Heart left ventricle (tissue), 16 donors: ENCODE data around the gene ARSI. TPM values are rescaled to one million over a fixed set of nuclear protein-coding genes. Genes with fewer than 3 reads are reported as not detected.

Source experiments
- ATAC-seq, 4 donors: fragments of 200-7000 bp; cut with Tn5 transposase; one replicate each; pipeline ENCODE4 v1.9.1; 2020 to 2022; ENCODE audit warnings: moderate library complexity in 4 of 4, mild to moderate bottlenecking in 3 of 4, moderate number of reproducible peaks in 1 of 4
- DNase-seq, 5 donors: peaks; one replicate each; pipeline ENCODE4 v3.0.0-alpha.2; 2020
- H3K27ac ChIP-seq, 12 donors: fragments of 200-600 bp; sonication (generic) in 4 of 12; one replicate each; pipeline versions ENCODE4 v1.5.0 to v1.8.0; 2016 to 2022; ENCODE audit warnings: mild to moderate bottlenecking in 2 of 12
- H3K27me3 ChIP-seq, 9 donors: fragments of 200-600 bp; sonication (generic) in 2 of 9; one replicate each; pipeline versions ENCODE4 v1.5.1 to v1.8.0; 2016 to 2022; ENCODE audit warnings: mild to moderate bottlenecking in 3 of 9
- H3K36me3 ChIP-seq, 9 donors: fragments of 200-600 bp; sonication (generic) in 2 of 9; one replicate each; pipeline versions ENCODE4 v1.5.0 to v1.8.0; 2018 to 2022; ENCODE audit warnings: mild to moderate bottlenecking in 2 of 9
- H3K4me1 ChIP-seq, 12 donors: fragments of 200-600 bp; sonication (generic) in 4 of 12; one replicate each; pipeline versions ENCODE4 v1.5.0 to v1.8.0; 2016 to 2022; ENCODE audit warnings: mild to moderate bottlenecking in 3 of 12
- H3K4me3 ChIP-seq, 12 donors: fragments of 200-600 bp; sonication (generic) in 4 of 12; one replicate each; pipeline versions ENCODE4 v1.5.0 to v1.8.0; 2017 to 2022; ENCODE audit warnings: mild to moderate bottlenecking in 9 of 12, moderate library complexity in 4 of 12
- H3K9me3 ChIP-seq, 12 donors: fragments of 200-600 bp; sonication (generic) in 4 of 12; one replicate each; pipeline versions ENCODE4 v1.5.0 to v1.8.0; 2016 to 2022; ENCODE audit warnings: mild to moderate bottlenecking in 1 of 12
- POLR2A ChIP-seq, 2 donors: fragments of 450-650 bp; IDR thresholded peaks; one replicate each; pipeline ENCODE4 v1.6.1; 2017; ENCODE audit warnings: antibody characterized with exemption in 2 of 2, mild to moderate bottlenecking in 2 of 2, moderate library complexity in 2 of 2
- WGBS, 4 donors: extraction: QIAGEN DNeasy Blood & Tissue Kit in 2 of 4; methylation state at CpG; one replicate each; pipeline versions ENCODE4 v1.1.5 to v1.1.7; 2013 to 2018; 5-methylcytosine and 5-hydroxymethylcytosine counted together
- intact Hi-C, 10 donors: fragments of 100-400 bp; cut with DNase I; formaldehyde crosslinking; loops; one replicate each; pipeline versions ENCODE4 v1.11.1 to v1.14.2; 2022
- polyA plus RNA-seq, 2 donors: library from polyadenylated mRNA; stranded (reverse); fragments of 200-250 nt; gene quantifications; one replicate each; pipeline ENCODE4 v1.2.3, GENCODE V29; 2013
- total RNA-seq, 9 donors: library from RNA; depleted of rRNA in 2 of 9; stranded (reverse); fragments of >200 nt in 2 of 9; fragmentation: NEBNext Ultra II Directional in 3 of 9; extraction: Animal tissue kit (Norgen Biotek cat#: 25700) in 3 of 9; gene quantifications; one replicate each; pipeline versions ENCODE4 v1.1.0 to v1.2.4, GENCODE V29; 2016 to 2023
- TF ChIP-seq, protein P1 (sequence below), 12 donors: fragments of 200-600 bp; sonication (generic) in 4 of 12; IDR thresholded peaks; one replicate each; pipeline versions ENCODE4 v1.5.0 to v1.8.0; 2018 to 2022; ENCODE audit warnings: antibody characterized with exemption in 12 of 12, mild to moderate bottlenecking in 5 of 12
- donor health status: ischemic (EF 13 %, LVEDD 7.1; RV severe dilation, severe dysfunction).
- donor health status: healthy with polysubstance abuse.
- donor health status: DM: no; HTN: yes; CAD: no.
- donor health status: DM: no; HTN: no; CAD: no.
- donor health status: ischemic (EF 25% LVEDD 6.9; RV normal size, moderate dysfunction).
- donor health status: ischemic (EF 25% LVEDD 5.7; RV mildly dilated, moderate dysfunction).
- donor health status: healthy.
- donor health status: DM: yes; HTN: yes; CAD: no.
- donor health status: ischemic (EF 35%, LVEDD 5.7; RV mildly dilated, moderate dysfunction).
- donor health status: nonischemic (EF 11% LVEDD 7.7; RV severe dilation, severe dysfunction).
- donor health status: DM: yes; HTN: yes; CAD: no.
- donor health status: PGD.
- donor health status: ischemic (EF 29% LVEDD 5.4; RV normal size, mild dysfunction).
- donor health status: nonischemic (EF 23%, LVEDD 6.1; RV moderate dilation, normal function).

Gene ARSI
- total and polyA plus RNA-seq, 11 donors = 0.12 to 0.95 (median 0.42) TPM; not detected in 3

DNA sequence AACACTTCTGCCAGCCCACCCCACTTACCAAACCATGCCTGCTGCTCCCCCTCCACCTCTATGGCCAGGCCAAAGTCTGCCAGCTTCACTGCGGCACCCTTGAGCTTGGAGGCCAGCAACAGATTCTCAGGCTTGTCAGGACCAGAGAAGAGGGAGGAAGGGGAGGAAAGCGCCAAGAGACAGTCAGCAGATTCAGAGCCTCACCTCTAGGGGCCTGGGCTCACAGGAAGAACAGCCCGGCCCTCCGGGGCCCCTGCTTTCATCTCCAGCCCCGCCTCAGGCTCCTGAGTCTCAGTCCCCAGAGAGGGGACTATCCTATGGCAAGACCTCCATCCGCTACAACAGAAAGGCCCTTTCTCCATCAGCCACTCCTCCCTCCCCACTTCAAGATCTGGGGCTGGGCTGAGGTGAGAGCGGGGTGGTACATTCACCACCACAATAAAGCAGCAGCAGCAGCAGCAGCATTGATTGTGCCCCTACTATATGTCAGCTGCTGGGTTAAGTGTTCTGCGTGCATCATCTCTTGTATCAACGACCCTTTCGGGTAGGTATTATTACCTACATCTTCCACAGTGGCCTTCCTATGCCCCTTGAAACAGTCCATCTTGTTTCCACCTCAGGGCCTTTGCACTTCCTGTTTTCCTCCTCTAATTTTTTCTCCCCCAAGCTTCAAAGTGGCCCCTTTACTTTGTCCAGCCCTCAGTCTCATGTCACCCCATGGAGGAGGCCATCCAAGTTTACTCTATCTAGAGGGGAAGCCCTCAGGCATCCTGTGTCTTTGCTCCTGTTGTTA is 49.1 kb downstream of the ARSI start:
- ATAC-seq (no peak), DNase-seq (no peak)
- no peaks in the 10 kb centered on the region for H3K9me3 ChIP-seq
- TF ChIP-seq POLR2A (IDR thresholded peaks at IDR 0.05) = no peak
- TF ChIP-seq, protein P1, sequence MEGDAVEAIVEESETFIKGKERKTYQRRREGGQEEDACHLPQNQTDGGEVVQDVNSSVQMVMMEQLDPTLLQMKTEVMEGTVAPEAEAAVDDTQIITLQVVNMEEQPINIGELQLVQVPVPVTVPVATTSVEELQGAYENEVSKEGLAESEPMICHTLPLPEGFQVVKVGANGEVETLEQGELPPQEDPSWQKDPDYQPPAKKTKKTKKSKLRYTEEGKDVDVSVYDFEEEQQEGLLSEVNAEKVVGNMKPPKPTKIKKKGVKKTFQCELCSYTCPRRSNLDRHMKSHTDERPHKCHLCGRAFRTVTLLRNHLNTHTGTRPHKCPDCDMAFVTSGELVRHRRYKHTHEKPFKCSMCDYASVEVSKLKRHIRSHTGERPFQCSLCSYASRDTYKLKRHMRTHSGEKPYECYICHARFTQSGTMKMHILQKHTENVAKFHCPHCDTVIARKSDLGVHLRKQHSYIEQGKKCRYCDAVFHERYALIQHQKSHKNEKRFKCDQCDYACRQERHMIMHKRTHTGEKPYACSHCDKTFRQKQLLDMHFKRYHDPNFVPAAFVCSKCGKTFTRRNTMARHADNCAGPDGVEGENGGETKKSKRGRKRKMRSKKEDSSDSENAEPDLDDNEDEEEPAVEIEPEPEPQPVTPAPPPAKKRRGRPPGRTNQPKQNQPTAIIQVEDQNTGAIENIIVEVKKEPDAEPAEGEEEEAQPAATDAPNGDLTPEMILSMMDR (IDR thresholded peaks at IDR 0.05) = no peak
- H3K4me3 ChIP-seq = no peak overlapping the region
- no peaks in the 10 kb centered on the region for H3K27me3 ChIP-seq
- H3K36me3 ChIP-seq = no peaks in the 10 kb centered on the region
- intact Hi-C loops = no loop called here
- H3K27ac ChIP-seq = no peak overlapping the region
- peaks cover 0 to 10% (median 0%) of the 10 kb centered on the region in 12 donors for H3K4me1 ChIP-seq
- WGBS, 4 donors = 91 to 97% (median 94%) methylated on average over 8 to 10 of the region's 10 CpGs

DNA sequence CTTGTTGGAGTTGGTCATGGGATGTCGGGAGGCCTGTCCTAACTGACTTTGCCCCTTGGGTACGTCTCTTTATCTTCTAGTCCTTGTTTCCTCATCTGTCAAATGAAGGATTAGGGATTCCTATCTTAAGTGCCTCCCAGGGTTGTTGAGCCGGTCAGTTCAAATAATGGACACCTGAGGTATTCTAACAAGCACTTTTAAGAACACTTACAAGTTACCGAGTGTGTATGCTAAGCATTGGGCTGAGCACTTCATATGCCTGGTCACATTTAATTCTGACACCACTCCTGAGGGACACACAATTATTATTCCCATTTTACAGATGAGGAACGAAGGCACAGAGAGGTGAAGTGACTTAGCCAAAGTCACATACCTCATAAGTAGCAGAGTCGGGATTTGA is 50.2 kb downstream of the ARSI start:
- DNase-seq (no peak), ATAC-seq (no peak)
- 80 to 89% (median 86%) methylated on average over 6 of the region's 6 CpGs for WGBS, 4 donors
- H3K4me1 ChIP-seq = peaks cover 0 to 10% (median 0%) of the 10 kb centered on the region in 12 donors
- H3K4me3 ChIP-seq = no peak overlapping the region
- no peaks in the 10 kb centered on the region for H3K9me3 ChIP-seq
- H3K36me3 ChIP-seq = no peaks in the 10 kb centered on the region
- TF ChIP-seq, protein P1 (IDR thresholded peaks at IDR 0.05) = no peak
- no peak for TF ChIP-seq POLR2A (IDR thresholded peaks at IDR 0.05)
- intact Hi-C loops = no loop called here
- H3K27ac ChIP-seq = no peak overlapping the region
- H3K27me3 ChIP-seq = no peaks in the 10 kb centered on the region

DNA sequence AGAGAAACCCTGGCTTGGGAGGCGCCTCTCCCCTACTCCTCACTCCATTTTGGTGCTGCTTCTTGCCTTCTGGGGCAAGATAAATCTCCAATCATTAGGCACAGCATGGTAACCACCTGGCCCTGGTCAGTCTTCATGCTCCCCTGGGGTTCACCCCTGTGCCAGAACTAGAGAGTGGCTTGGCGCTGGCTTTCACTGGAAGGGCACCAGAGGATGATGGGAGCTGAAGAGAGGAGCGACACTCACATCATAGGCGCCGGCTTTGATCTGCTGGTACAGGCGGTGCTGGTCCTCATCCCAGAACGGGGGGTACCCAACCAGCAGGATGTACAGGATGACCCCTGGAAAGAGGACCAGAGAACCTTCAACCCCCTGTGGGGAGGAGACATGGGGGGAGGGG is 51.2 kb downstream of the ARSI start:
- Histone ChIP-seq H3K4me1 (peaks cover 0 to 15% (median 0%) of the 10 kb centered on the region in 12 donors), H3K4me3 (no peak overlapping the region), H3K36me3 (no peaks in the 10 kb centered on the region), H3K27ac (no peak overlapping the region), H3K27me3 (no peaks in the 10 kb centered on the region), H3K9me3 (no peaks in the 10 kb centered on the region)
- WGBS, 4 donors = 90 to 99% (median 91%) methylated on average over 7 of the region's 7 CpGs
- intact Hi-C loops = no loop called here
- no peak for TF ChIP-seq POLR2A (IDR thresholded peaks at IDR 0.05)
- TF ChIP-seq, protein P1 (IDR thresholded peaks at IDR 0.05) = no peak
- ATAC-seq (no peak), DNase-seq (peak in 1 of 5 donors; percentile 33)

DNA sequence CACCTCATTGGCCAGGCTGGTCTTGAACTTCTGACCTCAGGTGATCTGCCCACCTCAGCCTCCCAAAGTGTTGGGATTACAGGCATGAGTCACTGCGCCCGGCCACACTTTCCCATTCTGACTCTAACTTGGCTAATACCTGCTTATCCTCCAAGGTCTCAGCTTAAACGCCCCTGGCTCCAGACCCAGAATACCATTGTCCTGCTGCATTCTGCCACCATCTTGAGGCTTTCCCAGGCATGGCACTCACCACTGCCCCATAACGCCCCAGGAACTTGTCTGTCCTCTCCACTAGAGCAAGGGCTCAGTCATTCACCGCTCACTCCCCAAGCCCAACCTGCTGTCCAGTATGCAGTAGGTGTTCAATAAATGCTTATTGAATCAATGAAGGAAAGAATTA is 53.0 kb downstream of the ARSI start:
- Histone ChIP-seq H3K4me3 (no peak overlapping the region), H3K36me3 (no peaks in the 10 kb centered on the region), H3K27ac (no peak overlapping the region), H3K4me1 (peaks cover 0 to 28% (median 7%) of the 10 kb centered on the region in 12 donors), H3K9me3 (no peaks in the 10 kb centered on the region), H3K27me3 (no peaks in the 10 kb centered on the region)
- intact Hi-C loops = loop anchor here in 1 of 10 donors (10.0 kb wide), 1 partner anchor 105 kb away; the partner anchor contains the start of gene TCOF1
- WGBS, 4 donors = 89 to 94% (median 92%) methylated on average over 5 of the region's 5 CpGs
- TF ChIP-seq, protein P1 (IDR thresholded peaks at IDR 0.05) = no peak
- TF ChIP-seq POLR2A (IDR thresholded peaks at IDR 0.05) = no peak
- DNase-seq = peak in 1 of 5 donors; percentile 14
- ATAC-seq = no peak
